Head of caudate nucleus (tissue), 42 donors: ENCODE results near the gene CLCNKA.
"Not testable (repeated sequence)": the region's sequence is repeated elsewhere in the genome, so short reads cannot be mapped to it uniquely, and the experiment has no call there.

Experiments
- DNase-seq, 42 donors: peaks; one replicate each; pipeline versions ENCODE4 v3.0.0 to v3.0.0-alpha.2; 2020 to 2021; ENCODE audit warnings: mixed read lengths in 7 of 42
- intact Hi-C: fragments of 100-400 bp; cut with DNase I; formaldehyde crosslinking; loops from one replicate; pipeline ENCODE4 v1.15.0; 2022

Gene CLCNKA

DNA sequence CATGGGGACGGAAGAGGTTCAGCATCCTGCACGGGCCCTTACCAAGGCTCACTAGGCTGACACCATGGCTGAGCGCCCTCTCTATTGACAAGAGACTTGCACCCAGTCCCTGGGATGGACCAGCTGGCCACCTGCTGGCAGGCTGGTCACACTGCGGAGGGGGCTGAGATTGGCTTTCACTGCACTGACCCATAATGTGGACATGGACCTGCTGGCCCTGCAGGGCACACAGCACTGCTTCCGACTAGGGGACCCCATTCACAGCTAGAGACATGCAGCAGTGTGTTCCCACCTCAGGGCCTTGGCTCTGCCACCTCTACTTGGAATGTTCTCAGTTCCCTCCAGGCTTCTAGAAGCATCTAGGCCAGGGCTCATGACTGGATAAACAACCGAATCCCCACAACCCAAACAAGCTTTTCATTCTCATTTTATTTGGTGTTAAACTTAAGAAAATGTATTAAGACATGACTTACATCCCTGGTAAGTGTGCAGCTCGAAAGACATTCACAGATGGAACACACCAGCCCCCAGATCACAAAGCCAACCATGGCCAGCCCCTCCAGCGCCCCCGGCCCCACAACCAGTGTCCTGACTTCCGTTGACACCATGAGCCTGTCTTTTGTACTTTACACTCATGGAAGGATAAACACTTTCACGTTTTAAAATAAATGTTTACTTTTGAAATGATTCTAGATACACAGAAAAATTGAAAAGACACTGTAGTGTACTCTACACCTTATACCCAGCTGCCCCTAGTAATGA, 27.1 kb upstream of the CLCNKA start:
- peak; percentile 44 to 93 (median 80) for DNase-seq
- intact Hi-C loops = loop anchor here (10.0 kb wide), 2 partner anchors 110 to 200 kb away; no protein-coding TSS in a partner anchor

DNA sequence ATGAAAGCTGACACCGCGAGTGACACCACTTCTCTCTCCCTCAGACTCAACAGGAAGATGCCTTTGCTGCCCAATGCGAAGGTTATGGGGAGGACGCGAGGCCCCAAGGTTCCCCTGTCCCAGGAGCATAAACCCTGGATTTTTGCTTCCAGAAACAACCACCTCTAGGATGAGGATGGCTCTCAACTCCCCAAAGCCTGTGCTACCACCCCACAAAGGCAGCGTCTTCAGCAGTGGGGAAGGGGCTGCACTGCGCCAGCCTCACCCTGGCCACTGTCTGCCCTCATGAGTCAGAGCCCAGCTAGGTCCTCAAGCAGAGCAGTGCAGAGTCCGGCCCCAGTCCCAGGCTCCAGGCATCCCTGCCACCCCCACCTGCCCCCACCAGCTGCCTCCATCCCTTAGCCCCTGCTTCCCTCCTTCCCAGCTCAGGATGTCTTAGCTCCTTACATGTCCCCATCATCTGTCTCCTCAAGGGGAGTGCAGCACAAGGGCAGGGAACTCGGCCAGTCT, 24.7 kb upstream of the CLCNKA start:
- intact Hi-C loops = loop anchor here (10.0 kb wide), 2 partner anchors 112 to 202 kb away; no protein-coding TSS in a partner anchor
- no peak for DNase-seq

DNA sequence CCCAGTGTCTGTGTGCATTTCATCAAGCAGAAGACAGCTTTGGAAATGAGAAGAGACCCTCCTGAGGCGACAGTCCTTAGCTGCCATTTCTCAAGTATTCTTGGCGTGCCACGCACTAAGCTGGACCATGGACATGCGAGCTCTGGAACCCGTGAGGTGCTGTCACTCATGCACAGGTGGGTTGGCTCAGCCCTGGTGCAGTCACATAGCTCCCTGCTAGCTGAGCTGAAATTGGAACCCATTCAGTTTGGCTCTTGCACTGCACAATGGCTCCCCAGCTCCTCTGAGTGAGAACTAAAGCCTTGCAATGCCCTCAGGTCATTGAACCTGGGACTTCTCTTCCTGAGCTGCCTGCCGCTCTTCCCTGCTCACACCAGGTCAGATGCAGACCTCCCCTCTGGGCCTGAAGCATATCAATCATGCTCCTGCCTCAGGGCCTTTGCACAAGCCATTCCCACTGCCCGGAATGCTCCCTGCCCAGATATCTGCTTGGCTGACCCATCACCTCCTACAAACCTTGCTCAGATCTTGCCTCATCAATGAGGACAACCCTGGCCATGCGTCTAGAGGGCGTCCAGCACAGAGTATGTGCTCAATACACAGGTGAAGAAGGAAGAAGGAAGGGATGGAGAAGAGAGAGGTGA, 24.1 kb upstream of the CLCNKA start:
- intact Hi-C loops = loop anchor here (10.0 kb wide), 2 partner anchors 113 to 203 kb away; no protein-coding TSS in a partner anchor
- no peak for DNase-seq

DNA sequence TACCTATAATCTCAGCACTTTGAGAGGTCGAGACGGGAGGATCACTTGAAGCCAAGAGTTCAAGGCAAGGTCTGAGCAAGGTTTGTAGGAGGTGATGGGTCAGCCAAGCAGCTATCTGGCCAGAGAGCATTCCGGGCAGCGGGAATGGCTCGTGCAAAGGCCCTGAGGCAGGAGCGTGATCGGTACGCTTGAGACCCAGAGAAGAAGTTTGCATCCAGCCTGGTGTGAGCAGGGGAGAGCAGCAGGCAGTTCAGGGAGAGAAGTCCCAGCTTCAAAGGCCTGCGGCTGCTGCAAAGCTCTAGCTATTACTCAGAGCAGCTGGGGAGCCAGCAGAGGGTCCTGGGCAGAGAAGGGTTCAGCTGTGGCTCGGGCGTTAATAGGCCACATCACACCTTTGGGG, 22.9 kb upstream of the CLCNKA start:
- no peak for DNase-seq
- intact Hi-C loops = loop anchor here (10.0 kb wide), 2 partner anchors 114 to 204 kb away; no protein-coding TSS in a partner anchor

DNA sequence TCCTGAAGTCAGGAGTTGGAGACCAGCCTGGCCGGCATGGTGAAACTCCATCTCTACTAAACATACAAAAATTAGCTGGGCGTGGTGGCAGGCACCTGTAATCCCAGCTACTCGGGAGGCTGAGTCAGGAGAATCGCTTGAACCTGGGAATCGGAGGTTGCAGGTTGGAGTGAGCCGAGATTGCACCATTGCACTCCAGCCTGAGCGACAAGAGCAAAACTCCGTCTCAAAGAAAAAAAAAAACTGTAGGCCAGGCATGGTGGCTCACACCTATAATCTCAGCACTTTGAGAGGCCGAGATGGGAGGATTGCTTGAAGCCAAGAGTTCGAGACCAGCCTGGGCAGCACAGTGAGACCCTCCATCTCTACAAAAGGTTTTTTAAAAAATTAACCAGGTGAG, 20.6 kb upstream of the CLCNKA start:
- DNase-seq, intact Hi-C loops: not testable (repeated sequence)

DNA sequence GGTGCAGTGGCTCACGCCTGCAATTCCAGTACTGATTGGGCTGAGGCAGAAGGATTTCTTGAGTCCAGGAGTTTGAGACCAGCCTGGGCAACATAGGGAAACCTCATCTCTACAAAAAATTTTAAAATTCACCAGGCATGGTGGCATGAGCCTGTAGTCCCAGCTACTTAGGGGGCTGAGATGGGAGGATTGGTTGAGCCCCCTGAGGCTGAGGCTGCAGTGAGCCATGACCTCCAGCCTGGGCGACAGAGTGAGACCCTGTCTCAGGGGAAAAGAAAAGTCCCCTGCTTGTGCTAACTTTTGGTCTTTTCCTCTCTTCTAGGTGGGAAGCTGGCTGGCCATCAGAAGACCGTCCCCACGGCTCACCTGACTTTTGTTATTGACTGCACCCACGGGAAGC, 16.2 kb upstream of the CLCNKA start:
- intact Hi-C loops = no loop called here
- no peak for DNase-seq

DNA sequence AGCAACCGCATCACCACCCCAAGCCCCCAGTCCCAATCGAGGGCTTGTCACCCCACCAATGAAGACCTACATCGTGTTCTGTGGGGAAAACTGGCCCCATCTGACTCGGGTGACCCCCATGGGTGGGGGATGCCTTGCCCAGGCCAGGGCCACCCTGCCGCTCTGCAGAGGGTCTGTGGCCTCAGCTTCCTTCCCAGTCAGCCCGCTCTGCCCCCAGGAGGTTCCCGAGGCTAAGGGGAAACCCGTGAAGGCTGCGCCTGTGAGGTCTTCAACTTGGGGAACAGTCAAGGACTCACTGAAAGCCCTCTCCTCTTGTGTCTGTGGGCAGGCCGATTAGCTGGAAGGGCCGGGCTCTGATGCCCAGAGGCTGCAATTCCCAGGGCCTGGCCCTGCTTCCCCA, 15.8 kb upstream of the CLCNKA start:
- no peak for DNase-seq
- intact Hi-C loops = no loop called here

DNA sequence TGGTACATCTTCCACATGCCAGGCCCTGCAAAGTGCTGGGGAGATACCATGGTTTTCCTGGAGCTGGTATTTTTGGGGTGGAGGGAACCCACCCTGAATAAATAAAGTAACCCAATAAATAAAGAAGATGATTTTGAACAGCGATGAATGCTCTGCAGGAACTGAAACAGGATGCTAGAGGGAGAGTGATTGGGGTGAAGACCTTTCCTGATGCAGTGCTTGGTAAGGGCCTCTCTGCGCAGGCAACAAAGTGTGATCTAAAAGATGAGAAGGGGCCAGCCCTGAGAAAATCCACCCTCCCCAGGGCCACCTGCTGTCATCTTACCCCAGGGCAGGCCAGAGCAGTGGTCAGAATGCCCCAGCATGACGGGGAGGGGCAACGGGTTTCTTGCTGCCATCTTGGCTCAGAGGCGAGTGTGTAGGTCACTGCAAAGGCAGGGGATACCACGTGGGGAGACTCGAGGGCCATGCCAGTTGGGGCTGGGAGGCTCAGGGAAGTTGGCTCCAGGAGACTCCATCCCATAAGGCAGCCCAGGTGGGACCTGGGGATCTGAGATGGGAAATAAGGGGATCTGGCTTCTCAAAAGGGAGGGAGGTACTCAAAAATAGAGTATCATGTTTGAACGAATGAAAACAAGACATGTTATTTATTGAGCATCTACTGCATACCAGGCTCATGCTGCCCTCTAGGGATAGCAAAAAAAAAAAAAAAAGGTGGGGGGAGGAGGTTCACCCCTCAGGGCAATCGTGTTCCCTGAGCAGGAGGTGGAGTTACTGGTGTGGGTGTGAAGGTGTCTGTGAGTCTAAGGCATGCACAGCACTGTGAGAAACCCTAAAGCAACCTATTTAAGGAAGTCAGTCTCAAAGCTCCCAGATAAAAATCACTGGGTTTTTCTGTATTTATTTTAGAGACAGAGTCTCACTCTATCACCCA, 15.0 kb upstream of the CLCNKA start:
- intact Hi-C loops = no loop called here
- DNase-seq = no peak

DNA sequence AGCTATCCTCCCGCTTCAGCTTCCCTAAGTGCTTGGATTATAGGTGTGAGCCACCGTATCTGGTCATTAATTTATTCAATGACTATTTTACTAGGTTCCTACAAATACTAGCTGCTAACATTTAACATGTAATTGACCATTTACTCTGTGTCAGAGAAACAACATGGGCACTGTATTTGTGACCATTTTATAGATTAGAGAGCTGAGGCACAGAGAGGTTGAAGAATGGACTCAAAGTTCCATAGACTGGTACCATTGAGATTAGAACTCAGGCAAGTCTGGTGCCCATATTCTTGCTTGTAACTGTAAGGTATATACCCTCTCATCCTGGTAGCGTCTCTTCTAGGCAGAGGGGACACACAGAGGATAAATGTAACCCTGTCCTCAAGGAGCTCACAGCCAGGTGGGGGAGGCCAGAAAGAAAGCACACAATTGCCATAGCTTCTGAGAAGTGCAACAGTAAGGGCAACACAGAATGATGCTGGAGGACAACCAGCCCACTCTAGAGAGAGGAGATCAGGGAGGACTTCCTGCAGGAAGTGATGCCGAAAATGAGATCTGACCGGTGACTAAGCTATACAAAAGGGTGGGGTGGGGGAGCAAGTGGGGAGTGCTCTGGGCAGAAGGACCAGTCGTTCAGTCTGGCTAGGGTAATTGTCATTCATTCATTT, 14.0 kb upstream of the CLCNKA start:
- no peak for DNase-seq
- intact Hi-C loops = loop anchor here (2.0 kb wide), 1 partner anchor 49 kb away; no protein-coding TSS in a partner anchor

DNA sequence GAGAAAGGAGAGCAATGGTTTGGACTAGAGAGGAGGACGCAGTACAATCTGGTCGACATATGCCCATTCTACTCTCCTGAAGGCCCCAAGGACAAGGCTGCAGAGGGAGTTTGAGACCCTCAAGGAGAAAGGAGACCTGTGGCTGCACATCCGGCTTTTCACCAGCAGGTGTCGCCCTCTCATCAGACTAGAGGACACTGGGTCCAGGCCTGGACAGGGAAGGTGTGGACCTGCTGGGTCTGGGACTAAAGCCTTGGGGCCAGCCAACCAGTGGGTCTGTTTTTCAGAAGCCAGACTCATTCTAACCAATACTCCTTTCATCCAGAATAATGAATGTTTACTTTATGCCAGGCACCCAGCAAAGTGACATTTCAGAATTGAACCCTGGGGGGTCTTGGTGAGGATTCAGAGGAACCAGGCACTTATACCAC, 12.8 kb upstream of the CLCNKA start:
- intact Hi-C loops = loop anchor here (2.0 kb wide), 1 partner anchor 48 kb away; no protein-coding TSS in a partner anchor
- DNase-seq = peak in 41 of 42 donors; percentile 65 to 93 (median 82)

DNA sequence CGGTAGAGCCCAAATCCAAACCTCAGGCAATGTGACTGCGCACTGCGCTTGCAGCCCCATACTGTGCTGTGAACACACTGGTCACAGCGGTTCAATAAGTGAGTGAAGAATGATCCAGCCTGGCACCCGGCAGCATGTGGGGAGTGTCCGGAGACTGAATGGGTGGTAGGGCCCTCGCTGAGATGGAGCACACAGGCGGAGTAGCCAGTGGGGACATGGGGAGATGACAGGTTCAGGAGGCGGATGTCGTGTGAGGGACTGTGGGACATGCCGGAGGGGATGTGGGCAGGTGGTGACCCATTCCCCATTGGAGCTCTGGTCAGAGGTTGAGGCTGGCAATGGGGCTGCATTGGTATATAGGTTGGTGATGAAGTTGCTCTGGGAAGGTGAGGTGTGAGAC, 12.2 kb upstream of the CLCNKA start:
- intact Hi-C loops = loop anchor here (2.0 kb wide), 1 partner anchor 47 kb away; no protein-coding TSS in a partner anchor

DNA sequence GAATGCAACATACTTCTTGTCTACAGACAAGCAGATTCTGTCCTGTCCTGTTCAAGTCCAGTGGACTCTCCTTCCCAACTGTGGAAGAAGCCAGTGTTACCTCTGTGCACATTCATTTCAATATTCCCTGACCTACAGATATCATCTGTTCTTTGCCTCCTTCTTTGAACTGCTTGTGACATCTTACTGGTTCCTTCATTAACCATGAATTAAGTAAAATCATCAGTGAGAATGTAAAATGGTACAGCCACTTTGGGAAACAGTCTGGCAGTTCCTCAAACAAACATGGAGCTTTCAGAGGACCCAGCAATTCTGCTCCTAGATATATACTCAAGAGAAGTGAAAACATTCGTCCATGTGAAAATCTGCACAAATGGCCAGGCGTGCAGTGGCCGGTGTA, 11.0 kb upstream of the CLCNKA start:
- intact Hi-C loops = no loop called here
- DNase-seq = no peak

More for the DNA sequence above, 12.2 kb upstream of the CLCNKA start:
- no peak for DNase-seq

DNA sequence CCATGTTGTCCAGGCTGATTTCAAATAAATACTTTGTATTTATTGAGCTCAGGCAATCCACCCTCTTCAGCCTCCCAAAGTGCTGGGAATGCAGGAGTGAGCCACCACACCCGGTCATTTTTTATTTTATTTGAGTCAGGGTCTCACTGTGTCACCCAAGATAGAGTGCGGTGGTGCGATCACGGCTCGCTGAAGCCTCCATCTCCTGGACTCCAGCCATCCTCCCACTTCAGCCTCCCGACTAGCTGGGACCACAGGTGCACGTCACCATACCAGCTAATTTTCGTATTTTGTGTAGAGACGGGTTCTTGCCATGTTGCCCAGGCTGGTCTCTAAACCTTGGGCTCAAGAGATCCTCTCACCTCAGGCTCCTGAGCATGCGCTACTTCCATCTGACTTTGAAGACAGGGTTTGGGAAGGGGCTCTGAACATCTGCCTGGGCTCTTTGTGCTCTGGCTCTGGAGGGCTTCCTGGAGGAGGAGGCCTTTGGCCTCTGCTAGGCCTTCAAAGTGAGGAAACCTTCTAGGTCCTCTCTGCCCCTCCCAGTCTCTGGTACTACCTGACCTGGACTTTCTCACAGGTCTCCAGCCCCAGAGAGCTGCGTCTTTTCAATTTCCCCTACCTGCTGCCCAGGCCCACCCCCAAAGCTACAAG, 9.8 kb upstream of the CLCNKA start:
- DNase-seq = no peak
- intact Hi-C loops = no loop called here

DNA sequence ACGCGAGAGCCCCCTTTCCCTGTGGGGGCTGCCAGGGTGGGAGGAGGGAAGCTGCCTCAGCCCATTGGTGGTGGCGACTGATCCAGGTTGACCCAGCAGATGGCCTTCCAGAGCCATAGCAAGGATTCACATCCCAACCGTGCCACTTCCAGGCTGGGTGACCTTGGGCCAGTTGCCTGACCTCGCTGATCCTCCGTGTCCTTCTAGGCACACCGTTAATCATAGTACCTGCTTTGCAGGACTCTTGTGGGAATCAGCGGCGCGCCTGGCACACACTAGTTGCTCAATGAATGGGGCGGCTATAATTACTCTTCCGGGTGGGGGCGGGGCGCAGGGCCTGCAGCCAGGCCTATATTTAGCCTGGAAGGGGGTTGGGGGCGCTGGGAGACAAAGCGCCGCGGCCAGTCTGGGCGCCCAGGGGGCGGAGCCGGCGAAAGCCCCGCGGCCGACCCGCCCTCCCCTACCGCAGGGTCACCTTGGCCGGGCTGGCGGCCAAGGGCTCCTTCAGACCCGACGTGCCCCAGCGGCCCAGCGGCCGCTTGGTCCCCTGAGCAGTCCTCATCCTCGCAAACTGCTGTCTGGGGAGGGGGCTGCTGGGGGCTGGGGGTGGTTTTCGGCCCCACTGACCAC, 9.1 kb upstream of the CLCNKA start:
- peak in 5 of 42 donors; percentile 10 to 46 (median 15) for DNase-seq

DNA sequence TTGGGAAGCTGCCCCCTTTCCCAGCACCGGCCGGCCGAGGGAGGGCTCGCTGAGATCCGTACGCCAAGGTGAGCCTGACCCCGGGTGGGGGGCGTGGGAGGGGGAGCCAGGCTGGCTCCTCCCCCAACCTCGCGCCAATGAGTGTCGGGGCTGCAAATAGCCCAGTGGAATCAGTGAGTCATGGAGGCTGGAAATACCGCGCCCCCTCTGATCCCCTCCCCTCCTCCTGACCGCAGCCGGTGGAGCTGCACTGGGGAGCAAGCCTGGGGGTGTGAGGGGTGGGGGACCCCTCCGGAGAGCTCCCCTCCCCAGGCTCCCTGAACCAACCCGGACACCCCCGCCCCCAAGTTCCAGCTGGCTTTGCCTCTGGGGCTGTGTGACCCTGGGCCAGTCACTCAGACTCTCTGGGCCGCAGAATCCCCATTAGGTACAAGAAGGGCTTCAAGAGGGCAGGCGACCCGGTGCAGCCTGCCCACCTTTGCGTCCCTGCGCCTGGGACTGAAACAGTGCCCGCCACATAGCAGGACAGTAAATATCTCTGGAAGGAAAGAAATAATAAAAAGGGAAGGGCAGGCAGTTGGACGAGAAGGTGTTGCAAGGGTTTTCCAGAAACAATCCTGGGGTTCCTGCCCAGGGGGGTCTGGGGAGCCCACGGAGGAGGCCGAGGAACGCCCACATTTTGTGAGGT, 8.5 kb upstream of the CLCNKA start:
- peak in 2 of 42 donors; percentile 12 to 38 for DNase-seq
- intact Hi-C loops = no loop called here

More for the DNA sequence above, 9.1 kb upstream of the CLCNKA start:
- intact Hi-C loops = no loop called here

DNA sequence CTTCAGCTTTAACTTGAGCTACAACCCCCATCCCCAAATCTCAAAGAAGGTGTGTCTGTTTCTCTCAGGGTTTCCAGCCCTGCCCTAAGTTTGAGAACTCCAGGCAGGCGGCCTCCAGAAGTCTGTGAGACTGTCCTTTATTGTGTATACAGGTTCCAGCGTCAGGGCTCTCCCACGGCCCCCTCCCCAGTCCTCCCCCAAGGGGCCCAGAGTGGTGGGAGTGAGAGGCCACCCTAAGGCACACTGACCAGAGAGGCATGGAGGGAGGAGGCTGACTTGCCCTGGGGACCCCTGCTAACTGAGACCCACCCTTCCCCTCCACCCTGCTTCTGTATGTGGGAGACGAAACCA, 8.0 kb upstream of the CLCNKA start:
- DNase-seq = no peak
- intact Hi-C loops = no loop called here
